H1 (cell line): Measurements from ENCODE around the gene IL32.

Source experiments
- JUND ChIP-seq: IDR thresholded peaks from 2 replicates; pipeline ENCODE4 v1.6.1; 2011; ENCODE audit warnings: mild to moderate bottlenecking, improper control_type of control experiment, low read length
- POLR2A ChIP-seq, 2 experiments: IDR thresholded peaks; 1 replicate in 1 of 2; 2 replicates in 1 of 2; pipeline ENCODE4 v1.6.1; 2011; ENCODE audit warnings: low read depth in 2 of 2, low read length in 2 of 2, mild to moderate bottlenecking in 2 of 2; ENCODE audit errors: control extremely low read depth in 1 of 2
- TEAD4 ChIP-seq: IDR thresholded peaks from 2 replicates; pipeline ENCODE4 v1.6.1; 2012; ENCODE audit warnings: low read depth, low read length, inconsistent platforms, mixed read lengths
- TF ChIP-seq, protein P1 (sequence below), 3 experiments: IDR thresholded peaks; 1 replicate in 2 of 3; 2 replicates in 1 of 3; pipeline versions ENCODE4 v1.5.1 to v1.6.1; 2011; ENCODE audit warnings: low read length in 3 of 3, mild to moderate bottlenecking in 3 of 3, inconsistent platforms in 2 of 3, low read depth in 1 of 3, moderate library complexity in 1 of 3; ENCODE audit not compliant: insufficient read depth in 1 of 3; ENCODE audit errors: control extremely low read depth in 1 of 3

DNA sequence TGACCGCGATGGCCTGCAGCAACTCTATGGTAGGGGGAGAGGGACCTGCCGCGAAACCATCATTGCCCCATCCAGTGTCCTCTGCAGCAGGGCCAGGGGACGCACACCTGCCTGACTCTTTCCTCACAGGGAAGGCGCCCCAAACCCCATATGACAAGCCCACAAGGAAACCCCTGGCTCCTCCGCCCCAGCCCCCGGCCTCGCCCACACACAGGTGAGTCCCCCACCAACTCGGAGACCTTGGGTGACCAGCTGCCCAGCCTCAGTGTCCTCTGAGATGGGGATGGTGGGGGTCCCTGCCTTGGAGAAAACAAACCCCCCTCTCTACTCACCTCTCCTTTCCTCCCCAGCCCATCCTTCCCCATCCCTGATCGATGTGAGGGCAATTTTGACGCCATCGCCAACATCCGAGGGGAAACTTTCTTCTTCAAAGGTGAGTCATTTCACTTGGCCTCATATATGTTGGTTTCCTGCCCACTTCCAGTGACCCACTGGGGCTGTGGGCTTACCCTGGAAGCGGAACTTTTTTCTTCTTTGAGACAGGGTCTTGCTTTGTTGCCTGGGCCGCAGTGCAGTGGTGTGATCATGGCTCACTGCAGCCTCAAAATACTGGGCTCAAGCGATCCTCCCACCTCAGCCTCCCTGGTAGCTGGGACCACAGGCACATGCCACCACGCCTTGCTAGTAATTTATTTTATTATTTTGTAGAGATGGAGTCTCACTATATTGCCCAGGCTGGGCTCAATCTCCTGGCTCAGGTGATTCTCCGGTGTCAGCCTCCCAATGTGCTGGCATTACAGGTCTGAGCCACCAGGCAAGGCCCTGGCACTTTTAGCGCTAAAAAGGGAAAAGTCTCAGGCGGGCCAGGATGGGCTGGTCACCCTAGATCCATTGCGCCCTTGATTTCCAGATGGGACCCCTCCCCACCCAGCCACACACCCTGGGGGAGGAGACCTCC lies 8.0 kb upstream of the IL32 start:
- TF ChIP-seq, protein P1, sequence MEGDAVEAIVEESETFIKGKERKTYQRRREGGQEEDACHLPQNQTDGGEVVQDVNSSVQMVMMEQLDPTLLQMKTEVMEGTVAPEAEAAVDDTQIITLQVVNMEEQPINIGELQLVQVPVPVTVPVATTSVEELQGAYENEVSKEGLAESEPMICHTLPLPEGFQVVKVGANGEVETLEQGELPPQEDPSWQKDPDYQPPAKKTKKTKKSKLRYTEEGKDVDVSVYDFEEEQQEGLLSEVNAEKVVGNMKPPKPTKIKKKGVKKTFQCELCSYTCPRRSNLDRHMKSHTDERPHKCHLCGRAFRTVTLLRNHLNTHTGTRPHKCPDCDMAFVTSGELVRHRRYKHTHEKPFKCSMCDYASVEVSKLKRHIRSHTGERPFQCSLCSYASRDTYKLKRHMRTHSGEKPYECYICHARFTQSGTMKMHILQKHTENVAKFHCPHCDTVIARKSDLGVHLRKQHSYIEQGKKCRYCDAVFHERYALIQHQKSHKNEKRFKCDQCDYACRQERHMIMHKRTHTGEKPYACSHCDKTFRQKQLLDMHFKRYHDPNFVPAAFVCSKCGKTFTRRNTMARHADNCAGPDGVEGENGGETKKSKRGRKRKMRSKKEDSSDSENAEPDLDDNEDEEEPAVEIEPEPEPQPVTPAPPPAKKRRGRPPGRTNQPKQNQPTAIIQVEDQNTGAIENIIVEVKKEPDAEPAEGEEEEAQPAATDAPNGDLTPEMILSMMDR (IDR thresholded peaks at IDR 0.05; ENCODE audit: control extremely low read depth in 1 of 3, insufficient read depth in 1 of 3, low read depth in 1 of 3, low read length in 3 of 3) = no peak
- TF ChIP-seq JUND = no peak
- TF ChIP-seq TEAD4 = no peak
- TF ChIP-seq POLR2A (IDR thresholded peaks at IDR 0.05; ENCODE audit: control extremely low read depth in 1 of 2, low read depth in 2 of 2, low read length in 2 of 2) = no peak
